Stimulated activated CD8-positive, alpha-beta memory T cell treated with anti-CD3 and anti-CD28 coated beads, Interleukin-2, amount 100 ng/mL, for 48 hours (primary cell): ENCODE measurements around the gene PNRC1.
A peak's percentile ranks its signal among the peaks of the same experiment; 100 is the strongest.
"Not testable (repeated sequence)": the region's sequence is repeated elsewhere in the genome, so short reads cannot be mapped to it uniquely, and the experiment has no call there.

ENCODE experiments used
- DNase-seq, 2 donors: peaks; one replicate each; pipeline ENCODE4 v3.0.0-alpha.2; 2020; ENCODE audit warnings: low read depth in 2 of 2

Gene PNRC1

GRCh38 chr6:89110284-89110683 is 29.7 kb downstream of the PNRC1 start:
- no peak for DNase-seq

- no peak for DNase-seq
Measured at GRCh38 chr6:89111933-89112332, 31.4 kb downstream of the PNRC1 start.

DNA sequence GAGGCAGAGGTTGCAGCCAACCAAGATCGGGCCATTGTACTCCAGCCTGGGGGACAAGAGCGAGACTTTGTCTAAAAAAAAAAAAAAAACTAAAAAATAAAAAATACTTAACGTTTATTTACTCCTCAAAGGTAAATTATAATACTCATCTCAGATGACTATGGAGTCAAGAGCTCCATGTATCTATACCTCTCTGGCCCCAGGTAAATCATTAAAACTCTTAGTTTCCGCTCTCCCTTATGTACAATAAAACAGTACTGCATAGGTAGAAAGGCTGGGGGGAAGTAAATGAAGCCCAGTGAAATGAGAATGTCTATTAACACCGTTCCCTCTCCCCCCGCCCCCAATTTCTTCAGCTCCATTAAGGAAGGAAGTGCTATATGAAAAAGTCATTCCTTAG is 36.2 kb downstream of the PNRC1 start:
- no peak for DNase-seq

DNA sequence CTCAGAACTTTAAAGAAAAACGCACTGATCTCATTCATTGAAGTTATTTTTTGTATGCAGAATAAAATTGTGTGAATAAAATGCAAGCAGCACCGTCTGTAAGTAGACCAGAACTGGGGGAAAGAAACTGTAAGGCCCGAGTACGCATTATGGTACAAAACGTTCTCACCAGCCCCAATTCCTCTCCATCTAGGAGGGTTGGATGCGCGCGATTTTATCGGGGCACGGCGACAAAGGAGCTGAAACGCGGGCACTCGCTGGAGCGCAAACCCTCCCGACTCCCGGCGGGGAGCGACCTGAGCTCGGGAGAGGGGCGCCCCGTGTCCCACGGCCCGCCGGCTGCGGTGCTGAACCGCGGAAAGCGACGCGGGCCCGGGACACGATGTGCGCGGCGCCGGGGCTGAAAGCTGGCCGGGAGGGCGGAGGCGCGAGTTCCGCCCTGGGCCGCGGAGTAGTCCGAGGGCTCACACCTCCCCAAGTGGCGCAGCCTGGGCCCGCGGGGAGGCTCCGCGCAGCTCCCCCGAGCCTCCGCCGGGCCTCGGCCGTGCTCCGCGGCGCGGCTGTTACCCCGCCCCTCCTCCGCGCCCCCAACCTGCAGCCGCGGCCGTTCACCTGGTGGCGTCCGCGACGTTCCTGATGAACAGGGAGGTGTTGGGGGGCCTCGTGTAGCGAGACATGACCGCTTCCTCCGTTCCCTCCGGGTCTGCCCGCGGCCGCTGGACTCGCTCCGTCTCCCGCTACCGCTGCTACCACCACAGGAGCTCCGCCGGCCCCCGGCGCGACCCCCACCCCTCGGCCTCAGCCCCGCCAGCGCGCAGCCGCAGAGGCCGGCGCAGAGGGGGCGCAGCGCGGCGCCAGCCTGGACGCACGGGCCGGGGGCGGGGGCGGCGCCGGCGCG is 36.9 kb downstream of the PNRC1 start, which contains the start of gene SRSF12:
Gene SRSF12 (minus strand): TSS at position 861 of the 898 bp plus-strand sequence. CDS start 184 bp downstream, at position 677.
- DNase-seq, result peak; percentile 21 to 30

GRCh38 chr6:89118931-89119330 is 38.4 kb downstream of the PNRC1 start:
- DNase-seq, result no peak

DNA sequence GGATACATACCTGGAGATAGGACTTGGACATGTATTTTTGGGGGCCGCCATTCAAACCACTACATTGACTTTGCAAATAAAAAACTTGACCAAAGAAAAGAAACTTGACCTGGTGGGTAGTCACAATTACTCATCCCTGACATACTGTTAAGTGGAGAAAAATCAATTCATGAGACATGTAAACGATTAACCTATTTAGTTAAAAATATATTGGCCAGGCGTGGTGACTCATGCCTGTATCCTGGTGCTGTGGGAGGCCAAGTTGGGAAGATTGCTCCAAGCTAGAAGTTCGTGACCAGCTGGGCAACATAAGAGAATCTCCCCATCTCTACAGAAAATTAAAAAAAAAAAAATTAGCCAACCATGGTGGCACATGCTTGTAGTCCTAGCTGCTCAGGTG is 39.8 kb downstream of the PNRC1 start:
- DNase-seq, result no peak

GRCh38 chr6:89121934-89122333 is 41.4 kb downstream of the PNRC1 start:
- DNase-seq, result no peak

DNA sequence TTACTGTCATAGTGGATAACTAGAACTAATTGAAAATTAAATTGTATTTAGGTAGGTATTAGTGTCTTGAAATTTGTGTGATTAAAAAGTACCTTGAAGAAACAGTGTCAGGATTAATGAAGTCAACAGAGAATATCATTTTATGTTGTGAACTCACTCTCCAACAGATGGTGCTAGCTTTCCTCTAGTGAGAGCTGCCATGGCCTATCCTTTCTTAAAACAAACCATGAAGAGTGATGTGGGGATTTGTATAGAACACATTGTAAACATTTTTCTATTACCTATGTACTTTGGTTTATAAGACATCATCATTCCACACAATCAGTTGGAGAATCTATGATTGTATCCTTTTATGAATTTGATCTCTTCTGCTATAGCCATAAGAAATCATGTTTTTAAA is 42.1 kb downstream of the PNRC1 start:
- DNase-seq, result no peak

GRCh38 chr6:89128256-89128671 is 47.7 kb downstream of the PNRC1 start:
- not testable (repeated sequence) for DNase-seq

DNA sequence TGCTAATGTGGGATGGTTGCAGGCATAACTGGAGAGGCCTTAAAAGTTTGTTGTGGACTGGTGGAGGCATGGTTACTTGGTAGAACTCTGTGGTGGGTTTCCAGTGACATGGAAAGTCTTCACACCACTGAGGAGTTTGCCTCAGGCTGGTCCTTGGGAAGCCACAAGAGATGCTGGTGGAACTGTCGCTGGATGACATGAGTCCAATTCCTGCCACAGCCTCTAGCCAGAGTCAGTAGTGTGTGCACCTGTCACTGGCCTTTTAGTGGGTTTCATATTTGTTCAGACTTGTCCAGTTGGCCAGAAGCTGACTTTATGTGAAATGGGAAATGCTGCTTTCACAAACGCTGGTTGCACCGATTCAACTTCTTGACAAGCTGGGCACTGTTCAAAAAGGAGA is 51.0 kb downstream of the PNRC1 start:
- no peak for DNase-seq

- no peak for DNase-seq
Measured at GRCh38 chr6:89132057-89132456, 51.5 kb downstream of the PNRC1 start.

- no peak for DNase-seq
Measured at GRCh38 chr6:89133981-89134380, 53.4 kb downstream of the PNRC1 start.

GRCh38 chr6:89134723-89135122 is 54.2 kb downstream of the PNRC1 start:
- DNase-seq, result no peak
